HG02840 (cell line): ENCODE data around the gene KPNA4.
"Not testable (repeated sequence)": the region's sequence is repeated elsewhere in the genome, so short reads cannot be mapped to it uniquely, and the experiment has no call there.

Experiments
- ATAC-seq: cut with Tn5 transposase; IDR thresholded peaks from one replicate; pipeline ENCODE4 v1.9.1; 2021; ENCODE audit warnings: mild to moderate bottlenecking, moderate library complexity, moderate number of reproducible peaks; ENCODE audit not compliant: unreplicated experiment, low FRiP score

The KPNA4 gene

DNA sequence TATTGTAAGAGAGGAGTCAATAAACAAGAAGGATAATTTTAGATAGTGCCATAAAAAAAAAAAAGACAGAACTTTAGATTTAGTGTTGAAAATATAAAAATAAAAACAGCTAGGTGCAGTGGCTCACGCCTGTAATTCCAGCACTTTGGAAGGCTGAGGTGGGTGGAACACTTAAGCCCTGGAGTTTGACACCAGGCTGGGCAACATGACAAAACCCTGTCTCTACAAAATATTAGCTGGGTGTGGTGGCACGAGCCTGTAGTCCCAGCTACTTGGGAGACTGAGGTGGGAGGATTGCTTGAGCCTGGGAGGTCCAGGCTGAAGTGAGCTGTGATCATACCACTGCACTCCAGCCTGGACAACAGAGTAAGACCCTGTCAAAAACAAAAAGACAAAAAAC, 49.0 kb downstream of the KPNA4 start:
- not testable (repeated sequence) for ATAC-seq

DNA sequence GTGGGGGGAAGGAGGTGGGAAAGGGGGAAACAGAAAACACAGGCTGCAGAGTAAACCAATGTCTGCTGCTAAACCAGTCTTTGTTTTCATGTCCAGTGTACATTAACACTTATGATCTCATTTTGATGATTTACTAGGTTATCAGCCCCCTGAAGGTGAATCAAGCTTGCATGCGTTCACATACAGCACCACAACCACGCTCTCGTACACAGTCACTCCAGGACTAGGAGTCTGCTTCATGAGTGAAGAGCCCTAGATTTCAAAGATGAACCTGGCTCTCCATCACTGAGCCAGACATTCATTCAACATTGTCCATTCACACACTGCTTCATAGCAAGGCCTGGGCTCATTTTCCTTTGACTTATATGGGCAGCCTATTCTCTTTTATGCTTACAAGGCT, 64.0 kb downstream of the KPNA4 start:
- ATAC-seq, result no peak

DNA sequence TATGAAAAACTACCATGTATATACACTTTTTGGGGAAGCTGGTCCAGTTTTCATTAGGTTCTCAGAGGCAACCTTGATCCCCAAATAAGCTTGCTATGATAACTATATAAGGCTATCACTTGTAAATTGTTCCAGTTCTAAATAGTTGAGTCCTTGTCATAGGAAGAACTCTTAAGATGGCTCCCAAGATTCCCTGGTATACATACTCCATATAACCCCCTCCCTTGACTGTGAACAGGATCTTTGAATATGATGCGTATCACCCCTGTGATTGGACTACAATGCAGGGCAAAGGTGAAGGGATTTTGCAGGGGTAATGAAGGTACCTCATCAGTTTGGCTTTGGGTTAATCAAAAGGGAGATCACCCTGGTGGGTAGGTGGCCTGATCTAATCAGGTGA, 67.2 kb downstream of the KPNA4 start:
- ATAC-seq, result no peak

DNA sequence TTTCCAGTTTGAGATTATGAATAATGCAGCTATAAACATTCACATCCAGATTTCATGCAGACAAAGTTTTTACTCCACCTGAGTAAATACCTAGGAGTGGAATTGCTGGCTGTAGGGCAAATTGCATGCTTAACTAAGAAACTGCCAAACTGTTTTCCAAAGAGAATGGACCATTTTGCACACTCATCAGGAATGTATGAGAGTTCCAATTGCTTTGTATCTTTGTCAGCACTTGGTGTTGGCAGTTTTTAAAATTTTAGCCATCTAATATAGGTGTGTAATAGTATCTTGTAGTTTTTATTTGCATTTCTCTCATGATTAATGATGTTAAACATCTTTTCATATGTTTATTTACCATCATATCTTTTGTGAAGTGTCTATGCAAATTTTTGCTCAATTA, 75.2 kb downstream of the KPNA4 start:
- no peak for ATAC-seq

DNA sequence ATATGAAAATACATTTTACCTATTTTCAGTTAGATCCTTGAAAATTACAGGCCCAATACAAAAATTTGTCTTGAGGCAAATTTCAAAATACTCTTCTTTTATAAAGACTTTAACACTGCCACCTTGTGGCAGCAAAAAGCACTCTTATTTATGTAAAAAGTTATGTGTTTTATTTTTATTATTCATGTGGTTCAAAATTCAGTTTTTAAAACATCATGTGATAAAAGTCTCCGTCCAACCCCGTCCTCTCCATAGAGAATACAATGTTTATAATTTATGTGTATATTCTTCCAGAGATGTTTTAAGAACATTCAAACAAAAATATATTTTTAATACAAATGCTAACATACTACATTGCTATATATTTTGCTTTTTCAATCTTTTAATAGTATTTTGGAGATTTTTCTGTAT, 78.9 kb downstream of the KPNA4 start:
- no peak for ATAC-seq

- ATAC-seq, result no peak
These were observed 82.6 kb downstream of the KPNA4 start for GRCh38 chr3:160482796-160483195.

GRCh38 chr3:160481856-160482255, 83.5 kb downstream of the KPNA4 start:
- no peak for ATAC-seq

DNA sequence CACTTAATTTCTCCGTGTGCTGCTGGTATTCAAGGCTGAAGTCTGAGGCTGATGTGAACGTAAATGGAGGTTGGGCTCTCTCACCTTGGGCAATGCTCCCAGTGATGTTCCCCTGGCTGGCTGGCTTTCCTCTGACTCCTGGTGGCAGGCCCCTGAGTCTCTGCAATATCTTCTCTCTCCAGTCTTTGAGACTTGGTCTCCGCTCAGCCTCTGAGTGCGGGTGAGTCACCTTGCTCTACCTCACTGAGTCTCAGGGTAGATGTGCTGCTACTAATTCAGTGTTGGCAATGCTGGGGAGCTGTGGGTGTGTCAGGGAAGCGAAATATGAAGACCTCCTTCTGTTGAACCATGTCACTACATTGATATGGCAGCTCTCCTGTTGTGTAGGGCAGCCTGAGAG, 84.4 kb downstream of the KPNA4 start:
- ATAC-seq, result no peak

GRCh38 chr3:160479376-160479775, 86.0 kb downstream of the KPNA4 start:
- ATAC-seq, result no peak

DNA sequence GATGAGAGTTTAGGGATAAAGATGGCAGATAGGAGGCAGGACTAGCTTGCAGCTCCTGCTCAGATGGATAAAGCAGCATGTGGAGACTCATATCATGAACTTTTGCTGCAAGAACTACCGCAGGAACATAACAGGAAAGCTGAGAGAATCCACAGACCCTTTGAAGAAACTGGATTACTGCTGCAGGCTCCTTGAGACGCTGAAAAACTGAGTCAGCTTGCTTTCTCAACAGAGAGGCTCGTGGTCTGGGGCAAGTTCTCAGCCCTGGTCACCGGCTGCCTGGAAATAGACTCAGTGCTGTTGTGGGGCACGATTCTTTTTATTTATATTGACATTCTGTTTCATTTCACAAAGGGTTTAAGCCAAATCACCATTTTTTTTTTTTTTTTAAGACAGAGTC, 87.0 kb downstream of the KPNA4 start:
- ATAC-seq, result no peak

- no peak for ATAC-seq
These were observed 87.6 kb downstream of the KPNA4 start for GRCh38 chr3:160477750-160478149.

DNA sequence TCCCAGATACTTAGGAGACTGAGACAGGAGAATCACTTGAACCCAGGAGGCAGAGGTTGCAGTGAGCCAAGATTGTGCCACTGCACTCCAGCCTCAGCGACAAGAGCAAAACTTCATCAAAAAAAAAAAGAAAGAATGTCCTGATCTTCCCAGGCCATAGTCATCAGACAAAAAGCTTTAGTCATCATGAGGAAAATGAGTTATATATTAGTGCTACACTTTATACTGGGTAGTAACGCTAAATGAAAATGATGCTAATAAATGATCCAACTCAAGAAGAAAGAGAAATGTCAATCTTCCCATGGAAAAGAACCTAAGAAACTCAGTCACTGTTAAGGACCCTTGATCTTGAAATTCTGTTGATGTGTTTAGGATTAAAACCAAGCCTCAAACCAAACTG, 89.5 kb downstream of the KPNA4 start:
- no peak for ATAC-seq

DNA sequence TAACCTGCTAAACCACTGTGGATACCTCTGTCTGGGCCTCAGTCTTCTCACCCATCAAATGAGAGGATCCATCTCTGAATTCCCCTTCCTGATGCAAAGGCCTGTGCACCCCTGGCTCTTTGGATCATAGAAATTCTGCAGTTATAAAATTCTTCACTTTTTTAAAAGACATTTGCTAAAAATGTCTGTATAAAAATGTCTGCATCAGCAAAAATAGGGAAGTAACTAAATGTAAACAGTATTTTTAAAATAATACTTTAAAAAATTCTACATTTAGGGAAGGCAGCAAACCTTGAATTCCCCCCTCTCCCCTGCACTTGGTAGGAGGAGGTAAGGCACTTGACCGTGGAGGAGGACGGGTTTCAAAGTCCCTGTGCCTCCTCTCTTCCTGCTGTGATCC, 90.2 kb downstream of the KPNA4 start:
- ATAC-seq, result no peak

DNA sequence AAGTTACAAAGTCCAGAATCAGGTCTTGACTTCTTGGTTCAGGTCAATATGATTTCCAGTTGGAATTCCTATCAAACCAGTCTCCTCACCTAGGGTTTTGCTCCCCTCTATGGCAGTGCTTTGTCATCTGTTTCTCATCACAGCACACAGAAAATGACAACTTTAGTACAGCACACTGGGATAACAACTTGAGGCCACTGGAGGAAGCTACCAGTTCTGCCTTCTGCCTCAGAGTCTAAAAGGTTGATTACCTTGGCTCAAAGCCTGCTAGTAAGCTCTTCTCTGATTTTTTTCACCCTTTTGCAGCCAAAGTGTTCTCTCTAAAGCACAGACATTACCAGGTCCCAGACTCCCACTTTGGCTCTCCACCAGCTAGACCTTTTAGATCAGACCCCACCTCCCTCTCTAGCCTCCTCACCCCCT, 90.9 kb downstream of the KPNA4 start:
- ATAC-seq, result no peak

DNA sequence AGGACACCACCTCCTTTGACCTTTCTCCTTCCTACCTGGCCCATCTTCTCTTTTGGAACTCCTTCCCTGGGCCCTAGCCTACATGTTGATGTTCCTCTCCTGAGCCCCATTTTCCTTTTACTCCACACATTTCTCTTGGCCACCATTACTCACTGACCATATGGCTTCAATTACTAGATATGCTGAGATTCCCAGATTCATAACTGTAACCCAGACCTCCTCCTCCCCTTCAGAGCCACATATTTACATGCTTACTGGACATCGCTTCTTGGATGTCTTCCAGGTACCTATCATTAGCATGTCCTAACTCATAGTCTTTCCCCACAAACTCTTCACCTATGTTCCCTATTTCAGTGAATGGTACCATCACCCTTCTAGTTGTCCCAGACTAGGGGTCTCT, 91.4 kb downstream of the KPNA4 start:
- ATAC-seq, result no peak

DNA sequence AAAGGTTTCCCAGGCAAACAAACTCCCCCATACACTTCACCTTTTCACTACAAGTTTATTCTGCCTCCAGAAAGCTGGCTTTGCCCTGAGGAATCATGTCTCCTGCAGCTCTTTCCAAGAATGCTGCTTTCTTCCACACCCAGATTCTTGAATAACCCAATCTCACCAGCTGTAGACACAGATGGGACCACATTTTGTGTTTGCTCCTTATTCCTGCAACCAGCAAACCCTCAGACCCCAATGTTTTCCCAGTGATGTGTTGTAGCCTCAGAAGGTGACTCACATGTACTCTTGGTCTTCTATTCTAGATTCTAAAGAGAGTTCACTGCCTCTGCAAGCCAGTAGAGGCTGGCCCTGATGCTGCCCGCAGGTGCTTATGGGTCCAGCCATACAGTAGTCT, 92.2 kb downstream of the KPNA4 start:
- ATAC-seq, result no peak

- no peak for ATAC-seq
These were observed 93.0 kb downstream of the KPNA4 start for GRCh38 chr3:160472344-160472743.

DNA sequence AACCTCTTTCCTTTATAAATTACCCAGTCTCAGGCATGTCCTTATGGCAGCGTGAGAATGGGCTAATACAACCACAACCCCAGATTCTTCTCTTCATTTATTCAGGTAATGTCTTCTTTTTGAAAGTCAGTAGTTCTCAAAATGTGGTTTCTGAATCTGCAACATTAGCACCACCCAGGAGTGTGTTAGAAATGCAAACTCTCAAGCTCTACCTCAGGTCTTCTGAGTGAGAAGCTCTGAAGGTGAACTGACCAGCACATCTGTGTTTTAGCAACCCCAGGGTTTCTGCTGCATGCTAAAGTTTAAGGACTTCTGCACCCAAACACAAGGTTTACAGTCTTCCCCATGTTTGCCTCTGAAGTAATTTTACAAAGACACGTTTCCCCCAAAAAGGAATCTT, 93.5 kb downstream of the KPNA4 start:
- no peak for ATAC-seq

DNA sequence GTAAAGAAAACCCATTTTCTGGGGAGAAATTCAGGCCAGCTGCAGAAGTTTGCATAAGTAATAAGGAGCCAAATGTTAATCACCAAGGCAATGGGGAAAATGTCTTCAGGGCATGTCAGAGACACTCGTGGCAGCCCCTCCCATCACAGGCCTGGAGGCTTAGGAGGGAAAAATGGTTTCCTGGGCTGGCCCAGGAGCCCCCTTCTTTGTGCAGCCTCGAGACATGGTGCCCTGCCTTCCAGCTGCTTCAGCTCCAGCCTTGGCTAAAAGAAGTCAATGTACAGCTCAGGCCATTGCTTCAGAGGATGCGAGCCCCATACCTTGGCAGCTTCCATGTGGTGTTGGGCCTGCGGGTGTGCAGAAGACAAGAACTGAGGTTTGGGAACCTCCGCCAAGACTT, 95.2 kb downstream of the KPNA4 start:
- no peak for ATAC-seq

GRCh38 chr3:160464971-160465370, 100.4 kb downstream of the KPNA4 start:
- no peak for ATAC-seq

- ATAC-seq, result no peak
These were observed 101.0 kb downstream of the KPNA4 start for GRCh38 chr3:160464321-160464720.

- no peak for ATAC-seq
These were observed 105.3 kb downstream of the KPNA4 start for GRCh38 chr3:160460033-160460432.

DNA sequence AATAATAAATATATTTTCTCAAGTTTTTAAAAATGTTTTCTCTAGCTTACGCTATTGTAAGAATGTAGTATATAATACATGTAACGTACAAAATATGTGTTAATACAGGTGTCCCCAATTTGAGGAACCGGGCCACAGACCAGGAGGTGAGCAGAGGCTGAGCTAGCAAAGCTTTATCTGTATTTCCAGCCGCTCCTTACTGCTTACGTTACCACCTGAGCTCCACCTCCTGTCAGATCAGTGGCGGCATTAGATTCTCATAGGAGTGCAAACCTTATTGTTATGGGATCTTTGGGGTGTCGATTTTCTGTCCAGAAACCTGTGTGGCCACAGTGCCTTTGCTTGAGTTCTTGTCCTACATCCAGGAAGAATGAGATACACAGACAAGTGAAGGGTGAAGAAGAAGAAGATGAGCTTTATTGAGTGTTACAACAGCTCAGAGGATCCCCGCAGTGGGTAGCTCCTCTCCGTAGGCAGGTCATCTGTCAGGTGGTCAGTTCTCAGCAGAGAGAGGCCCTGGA, 105.9 kb downstream of the KPNA4 start:
- ATAC-seq, result no peak
